ENCODE results near the gene C3orf52.

DNA sequence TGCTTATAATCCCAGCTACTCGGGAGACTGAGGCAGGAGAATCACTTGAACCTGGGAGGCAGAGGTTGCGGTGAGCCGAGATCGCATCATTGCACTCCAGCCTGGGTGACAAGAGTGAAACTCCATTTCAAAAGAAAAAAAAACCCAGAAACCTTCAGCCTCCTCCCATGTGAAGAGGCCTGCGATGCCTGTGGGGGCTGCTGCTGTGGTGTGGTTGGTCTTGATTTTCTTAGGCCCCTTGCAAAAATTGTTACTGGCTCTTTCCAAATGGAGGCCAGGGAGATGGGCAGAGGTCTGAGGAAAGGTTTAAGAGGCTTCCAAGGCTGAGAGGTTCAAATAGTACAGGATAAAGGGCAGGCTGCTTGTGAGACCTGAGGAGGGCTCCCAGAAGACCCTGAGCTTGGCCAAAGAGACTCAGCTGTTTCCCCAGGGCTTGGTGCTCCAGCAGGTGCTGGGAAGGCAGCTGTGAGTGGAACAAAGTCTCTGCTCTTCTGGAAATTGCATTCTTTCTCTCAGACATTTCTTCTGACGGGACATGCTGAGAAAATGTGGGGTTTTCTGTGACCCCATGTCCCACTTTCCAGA lies 28.5 kb downstream of the C3orf52 start:
- TF ChIP-seq, protein P1, sequence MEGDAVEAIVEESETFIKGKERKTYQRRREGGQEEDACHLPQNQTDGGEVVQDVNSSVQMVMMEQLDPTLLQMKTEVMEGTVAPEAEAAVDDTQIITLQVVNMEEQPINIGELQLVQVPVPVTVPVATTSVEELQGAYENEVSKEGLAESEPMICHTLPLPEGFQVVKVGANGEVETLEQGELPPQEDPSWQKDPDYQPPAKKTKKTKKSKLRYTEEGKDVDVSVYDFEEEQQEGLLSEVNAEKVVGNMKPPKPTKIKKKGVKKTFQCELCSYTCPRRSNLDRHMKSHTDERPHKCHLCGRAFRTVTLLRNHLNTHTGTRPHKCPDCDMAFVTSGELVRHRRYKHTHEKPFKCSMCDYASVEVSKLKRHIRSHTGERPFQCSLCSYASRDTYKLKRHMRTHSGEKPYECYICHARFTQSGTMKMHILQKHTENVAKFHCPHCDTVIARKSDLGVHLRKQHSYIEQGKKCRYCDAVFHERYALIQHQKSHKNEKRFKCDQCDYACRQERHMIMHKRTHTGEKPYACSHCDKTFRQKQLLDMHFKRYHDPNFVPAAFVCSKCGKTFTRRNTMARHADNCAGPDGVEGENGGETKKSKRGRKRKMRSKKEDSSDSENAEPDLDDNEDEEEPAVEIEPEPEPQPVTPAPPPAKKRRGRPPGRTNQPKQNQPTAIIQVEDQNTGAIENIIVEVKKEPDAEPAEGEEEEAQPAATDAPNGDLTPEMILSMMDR (IDR thresholded peaks at IDR 0.05), result no peak
- no peak for TF ChIP-seq EP300 (IDR thresholded peaks at IDR 0.05)
- no peak for TF ChIP-seq POLR2AphosphoS5 (IDR thresholded peaks at IDR 0.05)
